K562 (cell line): Measurements from ENCODE around the gene TKT. TPM values are rescaled to one million over a fixed set of nuclear protein-coding genes. Genes with fewer than 3 reads are reported as not detected.

Source experiments
- CREM ChIP-seq: IDR thresholded peaks from 2 replicates; pipeline ENCODE4 v1.6.1; 2014; ENCODE audit warnings: antibody characterized with exemption, low read depth
- CTBP1 ChIP-seq: fragments of 450-650 bp; IDR thresholded peaks from 2 replicates; pipeline ENCODE4 v1.6.1; 2016; ENCODE audit warnings: borderline replicate concordance
- DIDO1 ChIP-seq: fragments of 450-650 bp; IDR thresholded peaks from 2 replicates; pipeline ENCODE4 v1.6.1; 2016; ENCODE audit warnings: low read depth, missing biosample characterization, missing genetic modification characterization
- KLF10 ChIP-seq: fragments of 250-450 bp; sonication (Bioruptor Pico); IDR thresholded peaks from 2 replicates; pipeline ENCODE4 v1.6.1; 2021; ENCODE audit warnings: matching md5 sums
- RAD21 ChIP-seq, 2 experiments: fragments of 250-450 bp in 1 of 2; fragments of 450-650 bp in 1 of 2; sonication (Bioruptor Pico) in 1 of 2; formaldehyde crosslinking in 1 of 2; IDR thresholded peaks in 1 of 2; conservative IDR thresholded peaks in 1 of 2; 2 replicates each; pipeline versions ENCODE4 v1.4.0 to v1.8.0; 2020 to 2022; ENCODE audit warnings: mild to moderate bottlenecking in 2 of 2, moderate library complexity in 1 of 2
- RB1 ChIP-seq: fragments of 450-650 bp; IDR thresholded peaks from 2 replicates; pipeline ENCODE4 v1.6.1; 2017; ENCODE audit warnings: low read depth, mild to moderate bottlenecking
- RBM25 ChIP-seq: fragments of 200-400 bp; formaldehyde crosslinking; IDR thresholded peaks from 2 replicates; pipeline ENCODE4 v1.6.1; 2018; ENCODE audit warnings: low read length, low read depth, moderate library complexity; ENCODE audit not compliant: severe bottlenecking
- RCOR1 ChIP-seq, 2 experiments: IDR thresholded peaks; 2 replicates each; pipeline ENCODE4 v1.6.1; 2012; ENCODE audit warnings: low read depth in 2 of 2, low read length in 2 of 2, borderline replicate concordance in 1 of 2, improper control_type of control experiment in 1 of 2
- TAF15 ChIP-seq: fragments of 200-400 bp; formaldehyde crosslinking; IDR thresholded peaks from 2 replicates; pipeline ENCODE4 v1.6.1; 2017; ENCODE audit warnings: mild to moderate bottlenecking, low read depth, low read length, moderate library complexity
- XRCC5 ChIP-seq: fragments of 200-400 bp; formaldehyde crosslinking; IDR thresholded peaks from 2 replicates; pipeline ENCODE4 v1.6.1; 2017; ENCODE audit warnings: low read depth, mild to moderate bottlenecking, low read length
- YBX1 ChIP-seq: fragments of 450-650 bp; IDR thresholded peaks from 2 replicates; pipeline ENCODE4 v1.7.1; 2016; ENCODE audit warnings: mild to moderate bottlenecking
- ZNF133 ChIP-seq: fragments of 250-450 bp; sonication (Bioruptor Pico); IDR thresholded peaks from 2 replicates; pipeline ENCODE4 v1.4.0; 2020; ENCODE audit warnings: mild to moderate bottlenecking
- ZNF175 ChIP-seq: fragments of 200-800 bp; sonication (Bioruptor generic); IDR thresholded peaks from 2 replicates; pipeline ENCODE4 v1.6.1; 2016; ENCODE audit warnings: low read depth, mild to moderate bottlenecking, missing genetic modification characterization, missing compliant biosample characterization
- ZNF584 ChIP-seq: fragments of 200-800 bp; sonication (Bioruptor generic); IDR thresholded peaks from 2 replicates; pipeline ENCODE4 v1.6.1; 2016; ENCODE audit warnings: low read depth, mild to moderate bottlenecking, missing genetic modification characterization, missing compliant biosample characterization
- polyA plus RNA-seq, 8 experiments: library from polyadenylated mRNA; depleted of rRNA in 4 of 8; stranded (reverse) in 5 of 8; unstranded in 3 of 8; fragments of >200 nt; fragmentation: Nextera tagmentation in 2 of 8; fragmentation: Illumina TruSeq in 1 of 8; extraction: Ambion mirVana in 2 of 8; extraction: Trizol in 1 of 8; gene quantifications; 2 replicates each; pipeline versions ENCODE4 v1.2.1 to v1.2.3, GENCODE V29; 2011 to 2014; ENCODE audit warnings: inconsistent platforms in 1 of 8, missing spikeins in 1 of 8
- total RNA-seq, 7 experiments: library from RNA; depleted of rRNA in 6 of 7; stranded (reverse); fragments of >200 nt in 6 of 7; fragmentation: Illumina TruSeq in 2 of 7; extraction: Trizol in 2 of 7; gene quantifications; 2 replicates each; pipeline versions ENCODE4 v1.2.1 to v1.2.3, GENCODE V29; 2011 to 2021; ENCODE audit warnings: low replicate concordance in 1 of 7
- TF ChIP-seq, protein P1 (sequence below): sonication (generic); formaldehyde crosslinking; IDR thresholded peaks from 2 replicates; pipeline ENCODE4 v1.8.0; 2023; ENCODE audit warnings: mild to moderate bottlenecking, missing genetic modification reagents
- TF ChIP-seq, protein P2 (sequence below): fragments of 450-650 bp; formaldehyde crosslinking; IDR thresholded peaks from 2 replicates; pipeline ENCODE4 v1.4.0; 2020; ENCODE audit warnings: mild to moderate bottlenecking, moderate library complexity
- TF ChIP-seq, protein P3 (sequence below): fragments of 450-650 bp; IDR thresholded peaks from 2 replicates; pipeline ENCODE4 v1.6.1; 2014; ENCODE audit warnings: low read depth, mild to moderate bottlenecking, moderate library complexity, borderline replicate concordance
- TF ChIP-seq, protein P4 (sequence below): fragments of 250-450 bp; sonication (Bioruptor Pico); IDR thresholded peaks from 2 replicates; pipeline ENCODE4 v1.5.0; 2021
- TF ChIP-seq, protein P5 (sequence below), 2 experiments: fragments of 250-450 bp in 1 of 2; fragments of 450-650 bp in 1 of 2; sonication (Bioruptor Pico) in 1 of 2; IDR thresholded peaks; 2 replicates each; pipeline versions ENCODE4 v1.6.1 to v1.8.0; 2016 to 2021; ENCODE audit warnings: mild to moderate bottlenecking in 2 of 2, moderate library complexity in 2 of 2, missing compliant biosample characterization in 1 of 2, missing genetic modification characterization in 1 of 2

The TKT gene
- total and polyA plus RNA-seq, 9 of the 15 experiments (the other 6 are each of a cell fraction or from before 2014, with no cell fraction given) = 58.1 to 401 (median 187) TPM

DNA sequence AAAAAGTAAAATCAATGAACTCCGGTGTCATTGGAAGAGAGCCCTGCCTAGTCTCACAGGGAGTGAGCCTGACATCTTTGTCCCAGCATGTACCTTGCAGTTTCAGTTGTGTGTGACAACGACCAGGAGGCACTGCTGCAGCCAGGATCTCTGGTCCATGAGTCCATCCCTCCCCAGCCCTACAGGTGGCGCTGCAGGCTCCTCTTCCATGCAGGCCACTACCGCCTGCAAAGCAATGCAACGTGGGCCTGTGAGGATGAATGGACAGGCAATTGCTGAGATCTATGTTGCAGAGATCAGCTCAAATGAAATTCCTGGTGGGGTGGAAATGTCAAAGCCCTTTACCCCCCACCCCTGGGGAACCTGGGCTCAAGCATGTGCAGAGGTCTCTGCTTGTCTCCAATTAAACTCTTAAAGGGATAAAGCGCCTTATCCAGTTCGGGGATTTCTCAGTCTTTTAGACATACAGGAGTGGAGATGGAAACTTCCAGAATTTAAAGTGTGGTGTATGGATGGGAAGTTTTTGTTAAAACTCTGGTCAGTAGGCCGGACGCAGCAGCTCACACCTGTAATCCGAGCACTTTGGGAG, 35.8 kb downstream of the TKT start (continued):
- TF ChIP-seq RB1 (peak; percentile 49; the same call in 1 of the 2 replicates), CTBP1 (peak; percentile 37; the same call in 1 of the 2 replicates), YBX1 (no peak), ZNF584 (CRISPR knock-in tag) (no peak), ZNF175 (CRISPR knock-in tag) (no peak), RBM25 (no peak), RCOR1 (IDR thresholded peaks at IDR 0.05; ENCODE audit: borderline replicate concordance in 1 of 2, low read depth in 2 of 2, low read length in 2 of 2) (peak in 1 of 2 experiments; percentile 66; a peak in 2 of 4 replicates), DIDO1 (tag) (no peak), ZNF133 (CRISPR knock-in tag) (no peak), KLF10 (CRISPR knock-in tag) (no peak), TAF15 (no peak), RAD21 (CRISPR knock-in tag; conservative IDR thresholded peaks at IDR 0.05 in 1 of 2, IDR thresholded peaks at IDR 0.05 in 1 of 2) (peak; percentile 67 to 80), CREM (peak; percentile 52), XRCC5 (0 out of 2 replicates have a peak, but pooled peaks have one; percentile 65)
- TF ChIP-seq, protein P1, sequence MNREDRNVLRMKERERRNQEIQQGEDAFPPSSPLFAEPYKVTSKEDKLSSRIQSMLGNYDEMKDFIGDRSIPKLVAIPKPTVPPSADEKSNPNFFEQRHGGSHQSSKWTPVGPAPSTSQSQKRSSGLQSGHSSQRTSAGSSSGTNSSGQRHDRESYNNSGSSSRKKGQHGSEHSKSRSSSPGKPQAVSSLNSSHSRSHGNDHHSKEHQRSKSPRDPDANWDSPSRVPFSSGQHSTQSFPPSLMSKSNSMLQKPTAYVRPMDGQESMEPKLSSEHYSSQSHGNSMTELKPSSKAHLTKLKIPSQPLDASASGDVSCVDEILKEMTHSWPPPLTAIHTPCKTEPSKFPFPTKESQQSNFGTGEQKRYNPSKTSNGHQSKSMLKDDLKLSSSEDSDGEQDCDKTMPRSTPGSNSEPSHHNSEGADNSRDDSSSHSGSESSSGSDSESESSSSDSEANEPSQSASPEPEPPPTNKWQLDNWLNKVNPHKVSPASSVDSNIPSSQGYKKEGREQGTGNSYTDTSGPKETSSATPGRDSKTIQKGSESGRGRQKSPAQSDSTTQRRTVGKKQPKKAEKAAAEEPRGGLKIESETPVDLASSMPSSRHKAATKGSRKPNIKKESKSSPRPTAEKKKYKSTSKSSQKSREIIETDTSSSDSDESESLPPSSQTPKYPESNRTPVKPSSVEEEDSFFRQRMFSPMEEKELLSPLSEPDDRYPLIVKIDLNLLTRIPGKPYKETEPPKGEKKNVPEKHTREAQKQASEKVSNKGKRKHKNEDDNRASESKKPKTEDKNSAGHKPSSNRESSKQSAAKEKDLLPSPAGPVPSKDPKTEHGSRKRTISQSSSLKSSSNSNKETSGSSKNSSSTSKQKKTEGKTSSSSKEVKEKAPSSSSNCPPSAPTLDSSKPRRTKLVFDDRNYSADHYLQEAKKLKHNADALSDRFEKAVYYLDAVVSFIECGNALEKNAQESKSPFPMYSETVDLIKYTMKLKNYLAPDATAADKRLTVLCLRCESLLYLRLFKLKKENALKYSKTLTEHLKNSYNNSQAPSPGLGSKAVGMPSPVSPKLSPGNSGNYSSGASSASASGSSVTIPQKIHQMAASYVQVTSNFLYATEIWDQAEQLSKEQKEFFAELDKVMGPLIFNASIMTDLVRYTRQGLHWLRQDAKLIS = no peak
- TF ChIP-seq, protein P2, sequence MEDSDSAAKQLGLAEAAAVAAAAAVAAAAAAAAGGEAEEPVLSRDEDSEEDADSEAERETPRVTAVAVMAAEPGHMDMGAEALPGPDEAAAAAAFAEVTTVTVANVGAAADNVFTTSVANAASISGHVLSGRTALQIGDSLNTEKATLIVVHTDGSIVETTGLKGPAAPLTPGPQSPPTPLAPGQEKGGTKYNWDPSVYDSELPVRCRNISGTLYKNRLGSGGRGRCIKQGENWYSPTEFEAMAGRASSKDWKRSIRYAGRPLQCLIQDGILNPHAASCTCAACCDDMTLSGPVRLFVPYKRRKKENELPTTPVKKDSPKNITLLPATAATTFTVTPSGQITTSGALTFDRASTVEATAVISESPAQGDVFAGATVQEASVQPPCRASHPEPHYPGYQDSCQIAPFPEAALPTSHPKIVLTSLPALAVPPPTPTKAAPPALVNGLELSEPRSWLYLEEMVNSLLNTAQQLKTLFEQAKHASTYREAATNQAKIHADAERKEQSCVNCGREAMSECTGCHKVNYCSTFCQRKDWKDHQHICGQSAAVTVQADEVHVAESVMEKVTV (CRISPR knock-in tag) = no peak
- TF ChIP-seq, protein P3, sequence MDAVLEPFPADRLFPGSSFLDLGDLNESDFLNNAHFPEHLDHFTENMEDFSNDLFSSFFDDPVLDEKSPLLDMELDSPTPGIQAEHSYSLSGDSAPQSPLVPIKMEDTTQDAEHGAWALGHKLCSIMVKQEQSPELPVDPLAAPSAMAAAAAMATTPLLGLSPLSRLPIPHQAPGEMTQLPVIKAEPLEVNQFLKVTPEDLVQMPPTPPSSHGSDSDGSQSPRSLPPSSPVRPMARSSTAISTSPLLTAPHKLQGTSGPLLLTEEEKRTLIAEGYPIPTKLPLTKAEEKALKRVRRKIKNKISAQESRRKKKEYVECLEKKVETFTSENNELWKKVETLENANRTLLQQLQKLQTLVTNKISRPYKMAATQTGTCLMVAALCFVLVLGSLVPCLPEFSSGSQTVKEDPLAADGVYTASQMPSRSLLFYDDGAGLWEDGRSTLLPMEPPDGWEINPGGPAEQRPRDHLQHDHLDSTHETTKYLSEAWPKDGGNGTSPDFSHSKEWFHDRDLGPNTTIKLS = no peak
- TF ChIP-seq, protein P4, sequence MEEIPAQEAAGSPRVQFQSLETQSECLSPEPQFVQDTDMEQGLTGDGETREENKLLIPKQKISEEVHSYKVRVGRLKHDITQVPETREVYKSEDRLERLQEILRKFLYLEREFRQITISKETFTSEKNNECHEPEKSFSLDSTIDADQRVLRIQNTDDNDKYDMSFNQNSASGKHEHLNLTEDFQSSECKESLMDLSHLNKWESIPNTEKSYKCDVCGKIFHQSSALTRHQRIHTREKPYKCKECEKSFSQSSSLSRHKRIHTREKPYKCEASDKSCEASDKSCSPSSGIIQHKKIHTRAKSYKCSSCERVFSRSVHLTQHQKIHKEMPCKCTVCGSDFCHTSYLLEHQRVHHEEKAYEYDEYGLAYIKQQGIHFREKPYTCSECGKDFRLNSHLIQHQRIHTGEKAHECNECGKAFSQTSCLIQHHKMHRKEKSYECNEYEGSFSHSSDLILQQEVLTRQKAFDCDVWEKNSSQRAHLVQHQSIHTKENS = no peak
- TF ChIP-seq, protein P5, sequence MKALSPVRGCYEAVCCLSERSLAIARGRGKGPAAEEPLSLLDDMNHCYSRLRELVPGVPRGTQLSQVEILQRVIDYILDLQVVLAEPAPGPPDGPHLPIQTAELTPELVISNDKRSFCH (CRISPR knock-in tag; IDR thresholded peaks at IDR 0.05) = no peak
- TF ChIP-seq, protein P5 (tag; IDR thresholded peaks at IDR 0.05) = no peak
